GM21423 (cell line): ENCODE measurements around the gene ADAP1.

Experiments
- ATAC-seq: cut with Tn5 transposase; IDR thresholded peaks from one replicate; pipeline ENCODE4 v1.9.1; 2021; ENCODE audit warnings: mild to moderate bottlenecking, moderate library complexity; ENCODE audit not compliant: unreplicated experiment

Gene ADAP1

DNA sequence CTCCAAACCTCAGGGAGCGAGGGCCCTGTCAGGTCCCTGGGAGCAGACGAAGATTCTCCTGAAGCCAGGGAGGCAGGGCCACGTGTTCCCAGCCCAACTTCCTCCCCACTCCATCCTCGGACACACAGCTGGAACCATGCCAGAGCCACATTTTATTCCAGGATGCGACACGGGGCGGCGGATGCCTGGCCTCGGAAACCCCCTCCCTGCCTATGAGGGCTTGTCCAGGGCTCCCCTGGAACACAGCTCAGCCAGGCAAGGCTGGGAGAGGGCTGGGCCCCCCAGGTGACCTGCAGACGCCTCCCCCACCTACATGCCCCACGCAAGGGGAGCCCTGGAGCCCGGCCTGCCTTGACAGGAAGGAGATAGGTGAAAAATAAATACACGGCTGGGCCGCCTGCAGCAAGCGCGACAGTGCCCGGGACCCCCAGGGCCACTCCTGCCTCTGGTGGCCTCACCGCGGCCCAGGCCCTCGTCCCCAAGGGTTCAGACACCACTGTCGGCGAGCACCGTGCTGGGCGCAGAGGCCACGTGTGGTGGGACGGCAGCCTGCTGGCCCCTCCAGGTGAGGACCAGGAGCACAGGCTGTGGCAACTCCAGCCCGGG lies 56.6 kb downstream of the ADAP1 start:
- no peak for ATAC-seq

DNA sequence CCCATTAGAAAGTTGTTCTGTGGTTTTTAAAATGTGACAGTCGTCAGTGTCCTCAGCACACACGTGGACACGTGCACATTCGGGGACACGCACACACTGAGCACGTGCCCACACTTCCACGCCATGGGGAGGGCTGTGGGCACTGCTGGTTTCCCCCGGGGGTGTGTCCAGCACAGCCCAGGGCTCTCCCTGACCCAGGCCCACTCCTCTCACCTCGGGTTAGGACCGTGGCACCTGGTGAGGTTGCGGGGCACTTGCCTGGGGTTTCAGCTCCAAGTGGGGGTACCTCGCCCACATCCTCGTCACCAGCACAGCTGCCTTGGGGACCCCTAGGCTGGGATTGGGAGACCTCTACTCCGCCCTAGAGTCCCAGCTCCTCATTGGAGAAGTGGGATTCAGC lies 57.4 kb downstream of the ADAP1 start:
- ATAC-seq: no peak

GRCh38 chr7:896346-897075 lies 58.0 kb downstream of the ADAP1 start:
- ATAC-seq: no peak

- no peak for ATAC-seq
Observed at GRCh38 chr7:895451-896052, 58.9 kb downstream of the ADAP1 start.

DNA sequence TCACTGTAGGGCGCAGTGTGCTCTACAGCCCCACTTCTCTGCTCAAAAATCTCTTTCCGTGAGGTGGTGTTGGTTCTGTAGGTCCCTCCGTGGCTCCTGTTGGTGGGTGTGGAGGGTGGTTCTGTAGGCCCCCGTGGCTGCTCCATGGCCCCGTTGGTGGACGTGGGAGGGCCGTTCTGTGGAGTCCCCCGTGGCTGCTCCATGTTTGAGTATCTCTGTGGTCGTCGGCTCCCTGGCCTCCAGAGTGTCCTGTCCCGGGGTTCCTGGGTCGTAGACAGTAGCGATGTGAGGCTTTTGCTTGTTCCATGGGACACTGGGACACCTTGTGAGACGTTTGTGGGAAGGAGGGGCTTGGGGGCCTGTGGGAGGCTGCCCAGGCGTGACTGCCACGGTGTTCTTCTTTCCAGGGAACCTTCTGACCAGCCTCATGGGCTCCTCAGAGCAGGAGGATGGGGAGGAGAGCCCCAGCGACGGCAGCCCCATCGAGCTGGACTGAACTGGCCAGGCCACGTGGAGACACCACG lies 59.5 kb downstream of the ADAP1 start:
- no peak for ATAC-seq

GRCh38 chr7:894164-894867 lies 60.2 kb downstream of the ADAP1 start:
- no peak for ATAC-seq

DNA sequence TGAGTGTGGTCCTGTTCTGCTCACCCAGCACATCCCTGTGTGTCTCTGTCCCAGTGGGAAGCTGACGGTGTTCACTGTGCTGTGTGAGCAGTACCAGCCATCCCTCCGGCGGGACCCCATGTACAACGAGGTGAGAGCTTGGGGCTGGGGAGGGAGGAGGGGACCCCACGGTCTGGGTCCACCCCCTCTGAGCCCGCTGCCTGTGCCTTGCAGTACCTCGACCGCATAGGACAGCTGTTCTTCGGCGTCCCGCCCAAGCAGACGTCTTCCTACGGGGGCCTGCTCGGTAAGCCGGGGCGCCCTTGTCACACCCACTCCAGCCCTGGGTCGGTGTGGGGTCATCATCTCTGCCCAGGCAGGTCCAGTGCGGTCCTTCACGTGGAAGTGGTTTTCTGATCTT lies 60.8 kb downstream of the ADAP1 start:
- no peak for ATAC-seq

- ATAC-seq: no peak
Observed at GRCh38 chr7:892648-893593, 61.6 kb downstream of the ADAP1 start.

DNA sequence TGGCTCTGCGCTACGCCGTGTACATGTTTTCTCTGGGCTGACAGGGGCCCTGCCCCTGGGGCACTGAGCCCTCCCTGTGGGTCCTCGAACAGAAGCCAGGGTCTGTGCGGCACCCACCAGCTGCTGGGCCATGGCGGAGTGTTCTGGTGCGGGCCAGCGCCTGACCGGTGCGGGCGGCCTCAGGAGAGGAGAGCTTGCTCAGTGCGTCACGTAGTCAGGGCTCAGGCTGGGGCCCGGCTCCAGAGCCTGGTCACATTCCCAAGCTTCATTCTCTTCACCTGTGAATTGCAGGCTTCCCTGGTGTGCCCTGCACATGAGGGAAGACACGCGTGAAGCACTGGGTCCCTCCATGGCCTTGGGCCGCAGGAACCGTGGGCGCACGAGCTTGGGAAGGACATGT lies 62.7 kb downstream of the ADAP1 start:
- no peak for ATAC-seq

DNA sequence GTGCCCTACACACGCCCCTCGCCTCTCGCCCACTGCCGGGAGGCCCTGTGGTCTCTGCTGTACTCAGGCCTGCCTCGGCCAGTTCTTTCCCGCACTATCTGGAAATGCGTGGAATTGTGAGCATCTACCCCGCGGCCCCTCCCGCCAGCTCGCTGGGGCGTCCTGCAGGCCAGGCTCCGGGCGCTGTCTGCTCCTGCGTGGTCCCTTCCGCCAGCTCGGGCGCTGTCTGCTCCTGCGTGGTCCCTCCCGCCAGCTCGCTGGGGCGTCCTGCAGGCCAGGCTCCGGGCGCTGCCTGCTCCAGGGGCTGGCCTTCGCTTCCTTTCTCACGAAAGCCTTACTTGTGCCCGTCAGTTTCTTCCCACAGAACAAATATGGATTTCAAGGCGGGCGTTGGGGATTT lies 63.2 kb downstream of the ADAP1 start:
- ATAC-seq: no peak

DNA sequence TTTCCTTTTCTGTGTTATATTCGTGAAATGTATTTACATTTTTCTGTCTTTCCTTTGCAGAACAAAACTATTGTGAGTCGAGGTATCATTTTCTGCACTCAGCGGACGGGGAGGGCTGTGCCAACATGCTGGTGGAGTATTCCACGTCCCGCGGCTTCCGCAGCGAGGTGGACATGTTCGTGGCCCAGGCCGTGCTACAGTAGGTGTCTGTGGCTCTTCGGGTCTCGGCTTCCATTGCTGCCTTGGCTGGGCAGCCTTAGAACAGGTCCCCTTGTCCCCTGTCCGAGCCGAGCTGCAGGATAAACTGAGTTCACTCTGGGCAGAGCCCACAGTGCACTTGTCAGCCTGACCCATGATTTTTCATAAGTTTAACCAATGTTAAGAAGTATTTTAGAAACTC lies 63.6 kb downstream of the ADAP1 start:
- ATAC-seq: no peak

- no peak for ATAC-seq
Observed at GRCh38 chr7:889391-889790, 65.1 kb downstream of the ADAP1 start.

GRCh38 chr7:889025-889390 lies 65.5 kb downstream of the ADAP1 start:
- no peak for ATAC-seq

DNA sequence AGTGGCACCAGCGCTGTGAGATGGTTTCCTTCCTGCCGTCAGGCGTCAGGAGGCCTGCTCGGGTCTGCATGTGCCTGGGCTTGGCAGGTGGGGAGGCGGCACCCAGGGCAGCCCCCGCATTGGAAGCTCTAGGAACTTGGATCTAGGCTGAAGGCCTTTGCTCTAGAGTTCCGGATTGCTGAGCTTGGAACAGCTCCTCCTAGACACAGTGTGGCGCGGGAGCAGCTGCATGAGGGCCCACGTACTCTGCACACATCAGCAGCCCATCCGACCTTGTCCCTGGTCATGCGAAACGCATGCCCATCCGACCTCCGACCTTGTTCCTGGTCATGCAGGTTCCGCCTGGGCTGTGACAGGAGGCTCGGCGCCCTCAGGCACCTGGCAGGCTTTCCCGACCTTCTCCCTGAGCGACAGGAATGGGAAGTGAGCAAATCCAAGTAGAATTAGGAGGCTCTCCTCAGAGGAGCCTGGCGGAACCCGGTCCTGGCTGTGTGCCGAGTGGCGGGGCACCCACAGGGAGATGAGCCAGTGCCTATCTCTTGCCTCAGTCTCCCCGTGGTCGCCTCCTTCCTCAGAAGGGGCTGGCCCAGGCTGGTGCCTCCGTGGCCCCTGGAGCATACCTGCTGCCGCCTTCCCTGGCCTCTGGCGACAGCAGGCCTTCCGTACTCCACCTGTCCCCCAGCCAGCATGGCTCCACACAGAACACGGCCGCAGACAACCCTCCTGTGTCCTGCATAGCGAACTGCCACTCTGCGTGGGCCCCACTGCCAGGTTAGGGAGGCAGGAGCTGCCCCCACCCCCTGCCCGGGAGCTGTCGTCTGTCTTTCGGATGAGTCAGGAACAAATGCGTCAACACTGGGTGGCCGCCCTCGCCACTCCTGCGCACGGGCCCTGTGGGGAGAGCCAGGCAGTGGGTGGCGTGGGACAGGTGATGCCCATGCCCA lies 66.1 kb downstream of the ADAP1 start:
- no peak for ATAC-seq

DNA sequence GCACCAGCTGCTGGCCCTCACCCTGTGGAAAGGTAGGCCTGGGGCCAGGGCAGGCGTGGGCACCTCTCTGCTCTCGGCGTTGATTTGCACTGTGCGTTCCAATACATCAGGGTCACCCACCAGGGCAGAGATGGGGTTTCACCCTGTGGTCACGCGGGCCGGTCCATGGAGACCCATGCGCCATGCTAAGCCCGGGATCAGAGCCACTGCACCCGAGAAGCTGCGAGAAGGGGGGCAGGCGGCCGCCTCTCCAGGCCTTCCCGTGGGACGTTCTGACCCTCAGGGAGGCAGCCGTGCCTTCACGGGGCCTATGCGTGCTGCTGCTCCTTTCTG lies 67.0 kb downstream of the ADAP1 start:
- no peak for ATAC-seq

DNA sequence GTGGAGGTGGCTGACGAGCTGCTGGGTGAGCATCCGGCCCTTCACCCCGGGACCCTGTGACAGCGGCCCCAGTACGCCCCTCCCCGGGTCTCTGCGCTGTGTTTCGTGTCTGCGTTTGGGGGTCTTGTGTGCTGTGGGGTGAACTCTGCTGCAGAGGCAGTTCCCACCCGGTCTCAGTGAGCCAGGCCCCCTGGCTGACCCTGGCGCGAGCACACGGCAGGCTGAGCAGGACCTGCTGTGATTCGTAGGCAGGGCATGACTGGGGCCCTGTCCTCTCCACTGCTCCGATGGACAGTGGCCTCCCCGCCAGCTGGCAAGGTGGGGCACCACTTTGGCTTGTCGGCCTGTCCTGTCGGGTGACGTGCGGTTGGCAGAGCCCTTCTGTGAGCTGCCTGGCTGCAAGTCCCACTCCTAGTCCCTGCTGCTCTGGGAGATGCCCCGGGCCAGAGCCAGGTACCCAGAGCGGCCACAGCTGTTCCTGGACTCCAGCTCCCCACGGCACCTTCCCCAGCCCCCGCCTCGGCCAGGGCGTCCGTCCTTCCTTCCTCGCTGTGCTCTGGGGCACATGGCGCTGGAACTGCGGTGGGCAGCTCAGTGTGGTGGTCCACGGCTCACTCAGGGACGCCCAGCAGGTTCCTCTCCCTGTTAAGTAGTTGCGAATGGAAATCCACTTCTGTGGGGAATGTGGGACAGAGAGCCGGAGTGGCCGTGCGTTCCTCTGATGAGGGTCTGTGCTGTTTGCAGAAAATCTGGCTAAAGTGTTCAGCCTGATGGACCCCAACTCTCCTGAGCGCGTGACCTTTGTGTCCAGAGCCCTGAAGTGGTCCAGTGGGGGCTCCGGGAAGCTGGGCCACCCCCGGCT lies 67.6 kb downstream of the ADAP1 start:
- ATAC-seq: no peak

DNA sequence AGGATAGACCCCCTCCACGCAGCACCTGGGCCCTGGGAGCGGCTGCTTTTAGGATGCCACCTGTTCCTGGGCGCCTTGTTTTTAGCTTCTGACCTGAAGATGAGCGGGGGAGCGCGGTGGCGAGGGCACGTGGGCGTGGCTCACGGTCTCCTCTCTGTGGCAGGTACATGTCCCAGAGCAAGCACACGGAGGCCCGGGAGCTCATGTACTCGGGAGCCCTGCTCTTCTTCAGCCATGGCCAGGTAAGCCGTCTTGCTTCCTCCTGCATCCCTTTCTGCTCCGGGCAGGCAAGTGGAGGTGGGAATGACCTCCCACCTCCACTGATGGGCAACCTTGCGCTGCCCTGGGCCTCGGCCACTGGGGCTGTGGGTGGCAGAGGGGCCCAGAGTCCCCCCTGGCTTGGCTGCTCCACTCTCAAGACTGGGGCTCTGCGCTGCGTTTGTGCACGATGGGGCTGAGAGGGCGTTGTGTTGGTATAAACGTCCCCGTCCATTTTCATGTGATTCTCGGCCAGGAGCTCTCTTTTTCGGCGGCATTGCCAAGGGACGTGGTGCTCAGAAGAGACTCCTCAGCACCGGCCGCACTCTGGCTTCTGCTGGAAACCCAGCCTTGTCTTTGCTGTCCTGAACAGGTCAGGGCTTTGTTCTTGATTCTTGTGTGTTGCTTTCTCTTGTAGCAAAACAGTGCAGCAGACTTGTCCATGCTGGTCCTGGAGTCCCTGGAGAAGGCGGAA lies 68.4 kb downstream of the ADAP1 start:
- no peak for ATAC-seq
